Stimulated activated CD8-positive, alpha-beta memory T cell treated with anti-CD3 and anti-CD28 coated beads, Interleukin-12 subunit alpha, Interleukin-12 subunit beta, amount 100 ng/mL, for 4 hours (primary cell): ENCODE results near the gene BCHE.

Experiments
- DNase-seq: peaks from one replicate; pipeline ENCODE4 v3.0.0-alpha.2; 2020; ENCODE audit warnings: low read depth

BCHE gene

DNA sequence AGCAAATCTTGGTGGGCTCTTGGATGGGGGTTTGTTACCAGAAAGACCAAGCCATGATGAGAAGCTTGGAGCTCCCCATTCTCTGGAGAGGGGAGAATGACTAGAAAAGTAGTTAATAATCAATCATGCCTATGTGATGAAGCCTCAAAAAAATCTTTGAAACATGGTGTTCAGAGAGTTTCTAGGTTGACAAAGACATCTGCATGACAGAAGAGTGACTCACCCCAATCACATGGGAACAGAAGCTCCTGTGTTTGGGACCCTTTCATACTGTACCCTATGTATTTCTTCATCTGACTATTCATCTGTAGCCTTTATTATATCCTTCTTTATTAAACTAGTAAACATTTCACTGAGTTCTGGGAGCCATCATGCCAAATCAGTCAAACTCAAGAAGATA lies 87.4 kb downstream of the BCHE start:
- no peak for DNase-seq

DNA sequence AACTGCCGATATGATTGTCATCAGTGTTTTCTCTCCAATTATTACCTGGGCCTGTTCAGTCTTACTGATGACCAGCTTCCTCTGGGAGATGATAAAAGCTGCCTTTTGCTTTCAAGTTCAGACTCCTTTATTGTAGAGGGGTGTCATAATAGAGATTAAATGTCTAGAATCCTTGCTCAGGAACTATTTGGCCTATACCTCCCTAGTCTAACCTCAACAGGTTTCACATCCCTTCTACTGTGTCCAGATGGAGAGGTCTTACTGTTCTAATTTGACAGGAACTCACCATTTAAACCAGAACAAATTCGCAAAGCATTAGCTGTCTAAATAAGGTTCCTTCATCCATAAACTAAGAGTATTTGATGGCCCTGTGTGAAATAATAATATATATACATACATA lies 88.0 kb downstream of the BCHE start:
- no peak for DNase-seq

DNA sequence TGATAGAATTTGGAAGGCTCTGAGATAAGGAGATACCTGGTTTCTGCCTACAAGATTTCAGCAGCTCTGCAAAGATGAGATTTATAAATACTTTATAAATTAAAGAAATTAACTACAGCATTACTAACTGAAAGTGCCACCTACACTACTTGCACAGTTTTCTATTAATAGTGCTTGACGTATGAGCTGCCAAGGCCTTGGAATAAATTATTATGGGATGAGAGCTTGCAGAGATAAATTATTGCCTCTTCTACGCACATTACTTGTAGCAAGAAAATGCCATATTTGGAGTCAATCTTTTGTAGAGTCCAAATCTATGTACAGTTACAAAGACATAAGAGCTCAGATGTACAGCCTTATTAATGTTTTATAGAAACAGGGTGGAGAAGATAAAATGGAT lies 89.1 kb downstream of the BCHE start:
- no peak for DNase-seq

DNA sequence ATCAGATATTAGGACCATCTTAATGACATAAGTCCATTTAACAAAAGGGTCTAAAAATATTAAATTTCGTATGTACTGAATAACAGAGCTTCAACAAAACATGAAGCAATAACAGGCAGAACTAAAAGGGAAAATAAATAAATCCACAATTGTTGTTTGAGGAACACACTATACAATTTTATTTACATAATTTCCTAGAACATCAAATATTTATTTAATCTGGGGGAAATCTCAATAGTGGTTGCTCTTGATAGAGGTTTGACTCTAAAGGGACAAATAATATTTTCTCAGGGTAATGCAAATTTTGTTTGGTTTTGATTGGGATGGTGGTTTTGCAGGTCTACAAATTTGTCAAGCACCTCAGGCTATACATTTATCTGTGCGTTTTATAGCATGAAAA lies 90.3 kb downstream of the BCHE start:
- no peak for DNase-seq

DNA sequence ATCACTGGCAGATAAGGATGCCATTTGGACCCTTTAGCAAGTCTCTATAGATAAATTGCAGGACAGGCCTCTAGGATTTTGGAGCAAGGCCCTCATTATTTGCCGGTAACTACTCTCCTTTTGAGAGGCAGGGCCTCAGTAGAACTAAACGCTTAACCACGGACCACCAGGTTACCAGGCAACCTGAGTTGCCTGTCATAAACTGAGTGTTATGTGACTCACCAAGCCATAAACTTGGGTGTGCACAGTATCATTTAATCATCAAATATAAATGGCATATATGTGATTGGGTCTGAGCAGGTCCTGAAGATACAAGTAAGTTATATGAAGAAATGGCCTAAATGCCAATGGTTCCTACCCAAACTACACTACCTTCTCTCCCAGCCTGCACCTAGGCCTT lies 93.2 kb downstream of the BCHE start:
- no peak for DNase-seq

DNA sequence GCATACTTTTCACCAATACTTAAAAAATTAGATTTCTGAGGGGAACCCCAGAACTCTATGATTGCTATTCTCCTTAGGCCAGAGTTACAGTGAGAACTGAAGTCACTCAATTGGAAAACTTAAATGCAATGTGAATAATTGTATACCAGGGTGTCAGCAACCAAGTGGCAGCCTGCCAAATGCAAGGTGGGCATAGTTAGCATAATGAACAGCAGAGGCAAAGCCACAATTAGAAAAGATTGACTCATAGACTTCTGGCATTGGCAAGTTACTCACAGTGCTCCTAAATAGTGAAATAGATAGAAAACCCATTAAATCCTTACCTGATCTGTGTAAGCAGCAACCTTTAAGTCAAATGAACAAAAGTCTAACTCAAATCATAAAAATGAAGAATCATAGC lies 94.9 kb downstream of the BCHE start:
- DNase-seq, result no peak

DNA sequence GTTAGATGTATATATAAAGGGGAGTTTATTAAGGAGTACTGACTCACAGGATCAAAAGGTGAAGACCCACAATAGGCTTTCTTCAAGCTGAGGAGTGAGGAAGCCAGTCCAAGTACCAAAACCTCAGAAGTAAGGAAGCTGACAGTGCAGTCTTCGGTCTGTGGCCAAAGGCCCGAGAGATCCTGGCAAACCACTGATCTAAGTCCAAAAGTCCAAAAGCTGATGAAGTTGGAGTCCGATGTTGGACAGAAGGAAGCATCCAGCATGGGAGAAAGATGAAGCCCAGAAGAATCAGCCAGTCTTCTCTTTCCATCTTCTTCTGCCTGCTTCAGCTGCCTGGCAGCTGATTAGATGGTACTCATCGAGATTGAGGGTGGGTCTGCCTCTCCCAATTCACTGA lies 107.5 kb downstream of the BCHE start:
- DNase-seq, result no peak

DNA sequence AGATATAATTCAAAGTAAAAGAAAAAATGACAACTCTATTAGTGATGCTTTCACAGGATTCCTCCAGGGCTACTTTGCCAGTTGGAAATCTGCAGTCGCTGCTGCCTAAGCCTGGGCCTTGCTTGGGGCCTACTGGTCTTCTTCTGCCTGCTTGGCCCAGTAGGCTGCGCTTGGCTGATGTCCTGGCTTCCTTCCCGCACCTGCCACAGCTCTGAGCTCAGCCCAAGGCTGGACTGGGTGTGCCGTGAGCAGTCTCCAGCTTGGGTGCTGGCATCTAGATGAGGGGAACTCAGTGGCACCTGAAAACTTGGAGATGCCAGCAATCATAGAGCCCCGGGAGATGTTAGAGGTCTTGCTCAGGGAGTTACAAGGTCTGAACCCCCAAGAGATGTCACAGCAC lies 108.3 kb downstream of the BCHE start:
- no peak for DNase-seq

DNA sequence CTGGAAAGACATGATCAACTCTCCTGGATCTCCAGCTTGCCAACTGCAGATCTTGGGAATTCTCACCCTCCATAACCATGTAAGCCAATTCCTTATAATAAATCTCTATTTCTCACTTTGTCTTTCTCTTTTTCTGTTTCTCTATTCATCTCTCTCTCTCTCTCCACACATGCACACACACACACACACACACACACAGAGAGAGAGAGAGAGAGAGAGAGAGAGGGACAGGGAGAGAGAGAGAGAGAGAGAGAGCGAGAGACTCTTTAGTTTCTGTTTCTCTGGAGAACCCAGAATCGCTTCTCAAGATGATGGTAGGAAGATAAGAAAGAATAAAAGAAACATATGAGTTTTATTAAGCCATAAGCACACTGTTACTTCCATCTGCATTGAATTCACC lies 111.9 kb downstream of the BCHE start:
- no peak for DNase-seq
